Posterior cingulate gyrus (tissue), 11 donors: ENCODE data around the gene MRFAP1L1.
"Not testable (repeated sequence)": the region's sequence is repeated elsewhere in the genome, so short reads cannot be mapped to it uniquely, and the experiment has no call there.

Experiments used
- DNase-seq, 10 donors: peaks; one replicate each; pipeline versions ENCODE4 v3.0.0 to v3.0.0-alpha.2; 2020 to 2021; ENCODE audit warnings: mixed read lengths in 3 of 10
- intact Hi-C: fragments of 100-400 bp; cut with DNase I; formaldehyde crosslinking; loops from one replicate; pipeline ENCODE4 v1.15.1; 2023

The MRFAP1L1 gene

DNA sequence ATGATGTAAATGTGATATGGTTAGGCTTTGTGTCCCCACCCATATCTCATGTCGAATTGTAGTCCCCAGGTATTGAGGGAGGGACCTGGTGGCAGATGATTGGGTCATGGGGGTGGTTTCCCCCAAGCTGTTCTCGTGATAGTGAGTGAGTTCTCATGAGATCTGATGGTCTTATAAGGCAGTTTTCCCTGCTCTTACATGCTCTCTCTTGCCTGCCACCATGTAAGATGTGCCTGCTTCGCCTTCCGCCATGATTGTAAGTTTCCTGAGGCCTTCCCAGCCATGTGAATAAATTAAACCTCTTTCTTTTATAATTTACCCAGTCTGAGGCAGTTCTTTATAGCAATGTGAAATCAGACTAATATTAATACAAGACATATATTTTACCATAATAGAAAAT lies 30.3 kb upstream of the MRFAP1L1 start:
- intact Hi-C loops, result no loop called here
- no peak for DNase-seq

DNA sequence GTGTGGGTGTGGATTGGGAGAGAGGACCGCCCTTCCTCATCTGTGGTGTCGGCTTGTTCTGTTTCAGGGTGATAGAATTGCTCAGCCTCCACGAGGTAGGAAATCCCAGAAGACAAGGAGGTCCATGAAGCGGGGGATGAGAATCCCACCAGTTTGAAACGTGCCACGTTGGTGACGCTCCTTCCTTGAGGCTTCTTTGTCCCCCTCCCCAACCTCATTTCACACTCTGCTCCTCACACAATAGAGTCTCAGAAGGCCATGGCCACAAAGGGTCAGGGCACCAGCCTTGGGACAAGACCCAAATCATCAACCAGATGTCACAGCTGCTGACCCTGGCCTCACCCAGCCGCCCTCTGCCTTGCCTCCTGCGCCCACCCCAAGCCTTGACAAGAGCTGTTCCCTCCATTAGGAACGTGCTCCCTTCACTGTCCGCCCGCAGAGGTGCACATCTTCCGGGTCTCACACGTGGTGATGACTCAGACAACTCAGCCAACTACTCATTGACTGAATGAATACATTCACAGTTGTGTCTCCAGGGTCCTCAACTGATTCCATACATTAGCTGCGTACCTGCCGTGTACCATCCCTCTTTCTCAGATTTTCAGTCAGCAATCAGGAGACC lies 24.6 kb upstream of the MRFAP1L1 start:
- DNase-seq, result no peak

DNA sequence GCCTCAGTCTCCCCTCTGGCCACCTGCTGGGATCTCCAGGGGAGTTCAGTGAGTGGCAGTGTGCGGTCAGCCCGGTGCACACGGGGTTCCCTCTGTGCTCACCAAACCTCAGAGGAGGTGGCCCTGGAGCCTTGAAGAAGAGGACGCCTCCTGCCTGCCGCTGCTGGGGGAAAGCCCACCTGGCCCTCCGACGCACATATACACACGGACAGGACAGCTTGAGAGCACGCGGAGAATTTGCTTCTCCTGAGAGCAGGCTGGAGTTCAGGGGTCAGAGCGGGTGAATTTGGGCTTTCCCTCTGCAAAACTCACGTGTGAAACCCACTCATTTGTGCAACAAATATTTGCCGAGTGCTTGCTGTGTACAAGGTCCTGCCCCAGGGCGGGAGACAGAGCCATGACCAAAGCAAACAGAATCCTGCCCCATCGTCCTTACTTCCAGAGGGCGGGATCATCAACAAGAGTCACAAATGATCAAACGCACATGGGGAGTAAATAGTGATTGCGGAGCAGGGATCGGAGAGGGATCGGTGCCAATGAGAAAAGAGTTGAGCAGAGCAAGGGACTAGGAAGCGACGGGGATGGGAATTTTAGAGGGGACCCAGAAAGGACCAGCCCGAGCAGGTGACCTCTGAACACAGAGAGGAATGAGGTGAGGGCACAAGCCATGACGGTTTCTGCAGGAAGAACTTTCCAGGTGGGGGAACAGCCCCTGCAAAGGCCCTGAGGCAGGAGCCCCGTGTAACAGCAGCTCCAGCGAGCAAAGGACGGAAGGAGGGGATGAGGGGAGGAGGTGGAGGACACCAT lies 23.9 kb upstream of the MRFAP1L1 start:
- no peak for DNase-seq
- intact Hi-C loops, result no loop called here

More for the DNA sequence above, 24.6 kb upstream of the MRFAP1L1 start:
- intact Hi-C loops, result no loop called here

DNA sequence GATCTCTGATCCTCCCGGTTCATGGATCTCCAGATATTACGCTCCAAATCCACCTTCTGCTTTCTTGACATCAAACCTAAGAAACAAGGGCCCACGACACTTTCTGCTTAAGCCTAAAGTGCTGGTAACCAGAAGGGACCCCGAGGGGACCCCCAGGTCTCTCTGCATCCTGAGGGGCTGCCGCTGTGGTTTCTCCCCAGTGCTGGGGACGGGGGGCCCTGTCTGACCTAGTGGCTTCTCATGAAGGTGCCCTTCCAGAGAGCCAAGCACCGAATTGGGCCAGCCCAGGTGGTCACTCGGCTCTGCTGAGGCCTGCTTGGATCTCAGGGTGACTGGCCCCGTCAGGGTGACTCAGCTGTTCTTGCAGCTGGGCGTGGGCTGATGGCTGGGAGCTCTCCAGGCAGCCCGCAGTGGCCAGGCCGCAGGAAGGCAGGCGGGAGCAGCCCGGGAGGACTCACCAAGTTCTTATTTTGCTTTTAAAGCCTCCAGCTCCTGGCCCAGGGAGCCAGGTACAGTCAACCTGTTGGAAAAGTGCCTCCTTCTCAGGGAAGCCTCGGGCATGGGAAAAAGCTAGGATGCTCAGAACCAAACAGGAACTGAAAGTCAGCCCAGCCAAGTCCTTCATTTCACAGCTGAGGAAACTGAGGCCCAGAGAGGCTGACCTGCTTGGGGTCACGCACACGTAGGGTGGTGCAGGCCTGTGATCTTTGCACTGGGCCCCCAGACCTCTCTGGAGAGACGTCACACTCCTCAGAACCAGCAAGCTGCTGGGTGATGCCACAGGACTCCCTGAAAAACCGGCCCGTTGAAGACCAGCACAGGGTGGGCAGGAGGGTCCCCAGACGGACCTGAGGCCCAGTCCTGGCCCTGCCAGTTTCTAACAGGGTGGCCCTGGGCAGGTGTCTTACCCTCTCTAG lies 23.0 kb upstream of the MRFAP1L1 start:
- peak in 9 of 10 donors; percentile 43 to 96 (median 71) for DNase-seq
- intact Hi-C loops, result no loop called here

DNA sequence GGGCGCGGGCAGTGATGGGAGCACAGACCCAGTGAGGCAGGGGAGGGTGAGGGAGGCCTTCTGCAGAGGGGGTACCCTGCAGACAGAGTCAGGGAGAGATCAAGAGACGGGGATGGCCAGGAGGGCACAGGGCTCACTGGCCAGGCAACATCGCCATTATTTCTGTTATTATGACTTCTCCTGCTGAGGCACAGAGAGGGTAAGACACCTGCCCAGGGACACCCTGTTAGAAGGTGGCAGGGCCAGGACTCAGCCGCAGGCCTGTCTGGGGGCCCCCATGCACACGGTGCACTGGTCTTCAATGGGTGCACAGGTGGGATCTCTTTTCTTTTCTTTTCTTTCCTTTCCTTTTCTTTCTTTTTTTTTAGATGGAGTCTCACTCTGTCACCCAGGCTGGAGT lies 22.1 kb upstream of the MRFAP1L1 start:
- intact Hi-C loops, result no loop called here
- no peak for DNase-seq

DNA sequence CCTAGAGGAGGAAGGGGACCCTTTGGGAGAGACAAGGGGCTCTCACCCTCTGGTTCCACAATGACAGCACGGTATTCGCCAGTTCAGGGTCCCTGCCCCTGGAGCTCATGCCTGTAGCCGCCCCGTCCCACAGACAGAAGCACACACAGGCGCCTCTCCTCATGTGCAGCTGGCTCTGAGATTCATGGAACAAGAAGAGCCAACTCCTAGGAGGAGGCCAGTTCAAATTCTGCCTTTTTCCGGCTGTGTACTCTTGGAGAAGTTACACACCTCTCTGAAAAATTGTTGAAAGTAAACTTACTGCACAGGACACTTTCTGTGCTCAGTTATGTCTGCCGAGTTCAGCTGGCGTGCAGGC lies 21.6 kb upstream of the MRFAP1L1 start:
- intact Hi-C loops, result no loop called here

DNA sequence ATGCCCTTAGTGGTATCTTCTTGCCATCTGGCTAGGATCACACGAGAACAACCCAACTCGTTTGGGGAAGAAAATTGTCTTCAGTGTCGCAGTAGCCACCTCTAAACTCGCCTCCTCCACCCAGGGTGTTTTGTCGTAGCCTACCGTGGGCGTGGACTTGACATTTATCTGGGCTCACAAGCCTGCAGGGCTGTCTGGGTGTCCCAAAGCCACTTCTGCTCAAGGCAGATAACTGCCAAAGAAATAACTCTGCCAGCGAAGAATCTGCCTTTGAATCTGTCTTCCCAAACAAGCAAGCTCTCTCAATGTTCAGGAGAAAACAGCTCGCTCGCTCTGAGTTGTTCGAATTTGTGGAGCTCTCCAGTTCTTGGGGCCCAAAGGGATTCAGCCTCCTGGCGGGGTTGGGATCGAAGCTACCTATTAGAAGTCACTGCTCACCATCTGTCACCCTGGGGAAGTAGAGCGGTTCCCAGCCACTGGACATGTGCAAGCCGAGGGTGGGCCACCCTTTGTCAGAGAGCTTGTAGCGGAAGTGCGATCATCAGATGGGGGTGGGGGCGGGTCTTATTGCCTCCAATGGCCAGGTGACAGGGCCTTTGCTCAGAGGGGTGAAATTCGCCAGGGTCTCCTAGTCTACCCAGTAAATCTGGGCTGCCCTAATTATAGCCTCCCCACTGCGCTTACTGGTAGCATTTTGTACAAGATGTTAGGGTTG lies 21.1 kb upstream of the MRFAP1L1 start:
- intact Hi-C loops, result no loop called here
- DNase-seq, result no peak

More for the DNA sequence above, 21.6 kb upstream of the MRFAP1L1 start:
- no peak for DNase-seq

DNA sequence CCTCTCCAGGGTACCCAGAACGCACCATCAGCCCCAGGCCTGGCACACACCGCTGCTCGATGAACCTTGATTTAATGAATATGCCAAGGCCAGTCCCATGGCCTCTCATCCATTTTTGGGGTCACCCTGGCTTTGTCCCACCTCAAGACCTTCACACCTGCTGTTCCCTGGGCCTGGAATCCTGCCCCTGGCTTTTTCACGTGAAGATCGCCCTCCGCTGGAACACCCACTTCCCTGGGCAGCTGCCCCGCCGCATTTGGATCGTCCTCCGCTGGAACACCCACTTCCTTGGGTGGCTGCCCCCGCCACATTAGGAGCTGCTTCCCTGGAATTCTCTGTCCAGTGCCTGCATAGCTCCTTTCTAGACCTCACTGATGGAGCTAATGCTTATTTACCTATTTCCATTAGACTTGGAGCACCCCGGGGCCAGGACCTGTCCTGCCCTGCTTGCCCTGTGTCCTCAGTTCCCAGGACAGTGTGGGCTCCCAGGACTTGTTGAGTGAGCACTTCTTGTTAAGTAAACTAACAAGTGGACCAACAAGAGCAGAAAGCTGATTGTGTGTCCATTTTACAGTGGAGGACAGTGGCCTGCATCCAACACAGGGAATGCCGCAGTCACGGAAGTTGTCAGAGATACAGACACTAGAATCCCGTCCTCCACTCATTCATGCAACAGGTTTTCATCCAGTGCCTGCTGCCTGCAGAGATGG lies 18.8 kb upstream of the MRFAP1L1 start:
- intact Hi-C loops, result loop anchor here (10.0 kb wide), 1 partner anchor 256 kb away; no protein-coding TSS in a partner anchor
- DNase-seq, result no peak

DNA sequence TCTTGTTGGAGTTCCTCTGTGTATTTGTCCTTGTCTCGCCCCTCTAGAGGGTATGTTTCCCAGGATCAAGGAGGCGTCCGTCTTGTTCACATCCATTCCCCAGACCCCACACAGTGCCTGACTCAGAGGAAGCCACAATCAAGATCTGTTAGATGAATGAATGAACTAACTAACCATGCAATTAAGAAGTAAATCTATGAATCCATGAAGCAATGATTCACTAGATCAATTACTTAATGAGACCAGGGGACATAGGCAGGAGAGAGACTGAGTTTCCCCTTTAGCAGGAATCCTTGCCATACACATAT lies 18.2 kb upstream of the MRFAP1L1 start:
- intact Hi-C loops, result loop anchor here (10.0 kb wide), 1 partner anchor 257 kb away; no protein-coding TSS in a partner anchor
- no peak for DNase-seq

DNA sequence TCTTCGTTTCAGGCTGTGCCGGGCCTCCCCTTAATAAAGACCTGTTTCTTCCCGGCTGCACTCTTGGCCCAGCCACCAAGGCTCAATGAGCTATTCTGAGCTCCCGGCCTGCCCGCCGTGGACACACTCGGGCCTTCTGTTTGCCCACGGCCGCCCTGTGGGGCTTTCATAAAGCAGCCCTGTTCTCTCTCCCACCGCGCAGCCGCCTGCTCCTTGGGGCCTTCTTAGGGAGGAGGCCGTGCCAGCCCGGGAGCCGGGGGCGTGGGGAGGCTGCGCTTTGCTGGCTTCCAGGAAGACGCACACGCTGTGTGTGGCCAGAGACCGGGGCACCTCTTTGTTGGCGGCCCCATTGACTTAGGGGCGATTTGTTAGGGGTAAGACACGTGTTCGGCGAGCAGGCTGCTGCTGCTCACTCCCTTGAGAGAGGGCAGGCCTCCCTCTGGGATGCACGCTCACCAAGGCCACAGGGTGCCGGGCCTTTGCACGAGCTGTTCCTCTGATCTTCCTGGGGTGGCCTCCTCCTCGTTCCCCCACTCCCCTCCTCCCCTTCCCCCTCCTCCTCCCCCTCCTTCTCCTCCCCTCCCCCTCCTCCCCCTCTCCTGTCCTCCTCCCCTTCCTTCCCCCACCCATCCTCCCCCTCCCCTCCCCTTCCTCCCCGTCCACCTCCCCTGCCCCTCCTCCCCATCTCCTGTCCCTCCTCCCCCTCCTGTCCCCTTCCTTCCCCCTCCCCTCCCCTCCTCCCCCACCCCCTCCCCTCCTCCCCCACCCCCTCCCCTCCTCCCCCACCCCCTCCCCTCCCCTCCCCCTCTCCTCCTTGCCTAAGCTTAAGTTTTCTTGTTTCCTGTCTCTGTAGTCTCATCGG lies 17.6 kb upstream of the MRFAP1L1 start:
- DNase-seq, result peak; percentile 78 to 99 (median 88)
- intact Hi-C loops, result loop anchor here (10.0 kb wide), 1 partner anchor 257 kb away; no protein-coding TSS in a partner anchor

DNA sequence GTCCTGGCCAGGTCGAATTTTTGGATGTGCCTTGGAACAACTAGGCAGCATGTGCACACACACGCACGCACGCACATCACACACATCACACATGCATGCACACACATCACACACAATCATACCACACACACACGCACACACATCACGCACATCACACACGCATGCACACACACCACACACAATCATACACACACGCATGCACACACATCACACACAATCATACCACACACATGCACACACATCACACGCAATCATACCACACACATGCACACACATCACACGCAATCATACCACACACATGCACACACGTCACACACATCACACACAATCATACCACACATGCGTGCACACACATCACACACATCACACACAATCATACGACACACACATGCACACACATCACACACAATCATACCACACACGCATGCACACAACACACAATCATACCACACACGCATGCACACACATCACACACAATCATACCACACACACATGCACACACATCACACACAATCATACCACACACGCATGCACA lies 15.8 kb upstream of the MRFAP1L1 start:
- intact Hi-C loops, result loop anchor here (10.0 kb wide), 1 partner anchor 259 kb away; no protein-coding TSS in a partner anchor
- DNase-seq, result not testable (repeated sequence)

DNA sequence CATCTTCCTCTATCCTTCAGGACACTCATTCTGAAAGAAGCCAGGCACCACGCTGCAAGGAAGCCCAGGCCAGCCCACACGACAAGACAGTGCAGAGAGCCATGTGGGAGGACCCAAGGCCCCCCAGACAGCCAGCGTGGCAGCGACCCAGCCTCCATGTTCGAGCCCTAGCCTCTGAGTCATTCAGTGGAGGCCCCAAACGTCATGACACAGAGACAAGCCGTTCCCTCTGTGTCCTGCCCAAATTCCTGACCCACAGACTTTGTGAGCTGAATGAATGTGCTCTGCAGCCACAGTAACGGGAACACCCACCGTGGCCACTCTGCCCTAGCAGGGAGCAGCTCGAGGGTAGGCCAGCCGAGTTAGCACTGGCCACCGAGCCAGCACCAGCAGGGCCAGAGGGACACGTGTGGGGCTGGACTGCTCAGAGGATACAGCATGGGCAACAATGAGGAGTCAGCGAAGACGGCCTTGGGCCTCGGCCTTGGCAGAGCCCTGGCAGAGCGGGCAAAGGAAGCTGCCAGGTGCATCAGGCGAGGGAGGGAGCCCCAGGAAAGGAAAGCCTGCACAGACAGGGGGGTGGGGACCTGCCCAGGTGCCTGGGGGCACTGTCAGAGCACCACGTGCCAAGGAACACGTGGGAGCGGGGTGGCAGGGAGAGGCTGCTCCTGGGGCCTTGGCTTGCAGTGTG lies 14.9 kb upstream of the MRFAP1L1 start:
- DNase-seq, result peak in 2 of 10 donors; percentile 59 to 74
- intact Hi-C loops, result loop anchor here (10.0 kb wide), 1 partner anchor 260 kb away; no protein-coding TSS in a partner anchor

DNA sequence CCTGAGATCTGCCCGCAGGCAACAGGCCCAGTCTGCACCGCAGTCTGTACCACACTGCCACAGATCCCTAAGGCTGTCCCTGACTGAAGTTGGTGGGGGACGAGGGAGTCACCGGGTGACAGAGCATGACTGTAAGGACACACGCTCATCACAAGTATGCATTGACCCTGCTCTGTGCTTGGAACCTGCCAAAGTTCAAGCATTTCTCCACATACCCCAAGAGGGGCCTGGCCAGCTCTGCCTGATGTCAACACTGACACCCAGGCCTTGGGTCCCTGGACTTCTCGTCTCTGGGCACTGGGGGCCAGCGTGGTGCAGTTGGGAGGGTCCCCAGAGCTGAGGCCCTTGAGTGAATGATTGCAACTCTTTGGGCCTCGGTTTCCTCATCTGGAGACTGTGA lies 14.2 kb upstream of the MRFAP1L1 start:
- intact Hi-C loops, result loop anchor here (10.0 kb wide), 1 partner anchor 261 kb away; no protein-coding TSS in a partner anchor
- DNase-seq, result no peak

DNA sequence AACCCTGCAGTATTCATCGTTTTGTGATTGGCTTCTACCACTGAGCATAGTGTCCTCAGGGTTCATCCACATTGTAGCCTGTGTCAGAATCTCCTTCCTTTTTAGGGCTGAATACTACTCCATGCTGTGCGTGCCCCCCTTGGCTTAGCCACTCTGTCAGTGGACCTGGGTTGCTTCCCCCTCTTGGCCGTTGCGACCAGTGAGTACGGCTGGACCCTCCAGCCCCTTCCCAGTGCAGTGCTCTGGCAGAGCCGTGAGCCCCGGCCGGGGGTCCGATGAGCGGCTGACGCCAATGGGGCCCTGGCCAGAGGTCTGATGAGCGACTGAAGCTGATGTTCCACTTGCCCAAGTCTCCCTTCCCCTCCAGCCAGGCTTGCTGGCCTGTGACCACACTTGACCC lies 13.2 kb upstream of the MRFAP1L1 start:
- intact Hi-C loops, result loop anchor here (10.0 kb wide), 1 partner anchor 262 kb away; no protein-coding TSS in a partner anchor
- DNase-seq, result no peak

DNA sequence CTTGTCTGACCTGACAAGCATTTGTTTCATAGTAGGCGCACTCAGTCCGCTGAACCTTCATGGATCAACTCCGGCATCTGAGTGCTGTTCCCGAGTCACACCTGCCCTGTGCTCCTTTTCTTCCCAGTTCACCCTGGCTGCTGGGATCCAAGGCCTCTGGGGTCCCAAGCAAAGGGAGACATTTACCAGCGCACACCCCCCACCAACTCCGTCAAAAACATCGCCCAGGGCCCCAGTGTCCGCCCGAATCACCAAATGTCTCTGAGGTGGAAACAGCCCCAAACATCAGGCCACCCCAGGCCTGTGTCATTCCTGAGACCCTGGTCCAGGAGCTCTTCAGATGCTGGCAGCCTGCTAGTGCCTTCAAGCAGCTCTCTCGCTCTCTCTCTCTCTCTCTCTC lies 11.5 kb upstream of the MRFAP1L1 start:
- intact Hi-C loops, result loop anchor here (2.0 to 10.0 kb wide), 3 partner anchors 62 to 264 kb away; partner anchors contain the start of gene KIAA0232

DNA sequence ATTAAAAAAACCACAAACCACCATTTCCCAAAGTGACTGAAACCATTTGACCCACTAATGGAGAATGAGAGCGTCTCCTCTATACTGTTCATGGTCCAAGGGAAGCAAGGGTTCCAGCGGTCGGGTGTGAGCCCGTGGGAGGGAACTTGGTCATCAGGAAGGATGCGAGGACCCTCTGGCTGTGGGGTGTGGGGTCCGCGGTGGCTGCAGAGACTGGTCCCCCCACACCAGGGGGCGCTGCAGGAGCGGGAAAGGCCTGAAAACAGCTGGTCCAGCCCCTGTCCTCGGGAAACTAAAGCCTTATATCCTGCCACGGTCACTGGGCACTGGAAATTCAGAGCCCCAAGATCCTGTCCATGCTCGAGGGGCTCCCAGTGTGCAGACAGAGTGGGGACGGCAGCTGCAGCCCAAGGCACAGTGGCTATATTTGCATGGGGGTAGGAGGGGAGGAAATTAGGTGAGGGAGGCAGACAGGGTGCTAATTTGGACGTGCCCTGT lies 10.6 kb upstream of the MRFAP1L1 start:
- intact Hi-C loops, result loop anchor here (1.0 to 10.0 kb wide), 5 partner anchors 63 to 350 kb away; partner anchors contain the start of gene KIAA0232
- DNase-seq, result peak; percentile 79 to 98 (median 92)

More for the DNA sequence above, 11.5 kb upstream of the MRFAP1L1 start:
- no peak for DNase-seq

DNA sequence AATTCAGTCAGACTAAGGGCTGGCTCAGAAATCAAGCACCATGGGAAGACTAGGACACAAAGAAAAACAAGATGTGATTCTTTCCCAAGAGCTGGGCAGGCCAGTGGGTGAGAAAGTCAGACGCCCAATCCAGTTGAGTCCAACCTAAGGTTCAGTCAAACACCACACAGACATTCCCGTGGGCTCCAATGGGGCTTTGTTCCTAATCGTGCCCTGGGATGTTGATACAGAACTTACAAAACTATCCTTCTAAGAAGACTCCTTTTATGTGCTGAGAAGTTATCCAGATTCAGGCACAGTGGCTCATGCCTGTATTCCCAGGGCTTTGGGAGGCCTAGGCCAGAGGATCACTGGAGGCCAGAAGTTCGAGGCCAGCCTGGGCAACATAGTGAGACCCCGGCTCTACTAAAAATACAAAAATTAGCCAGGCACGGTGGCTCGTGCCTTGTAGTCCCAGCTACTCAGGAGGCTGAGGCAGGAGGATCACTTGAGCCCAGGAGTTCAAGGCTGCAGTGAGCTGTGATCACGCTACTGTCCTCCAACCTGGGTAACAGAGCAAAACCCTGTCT lies 10.0 kb upstream of the MRFAP1L1 start:
- intact Hi-C loops, result loop anchor here (1.0 to 10.0 kb wide), 5 partner anchors 63 to 351 kb away; partner anchors contain the start of gene KIAA0232
- DNase-seq, result no peak
